Umbilical cord (tissue), 2 donors: Measurements from ENCODE around the gene EXO5. TPM values are rescaled to one million over a fixed set of nuclear protein-coding genes. Genes with fewer than 3 reads are reported as not detected.
"Not testable (repeated sequence)": the region's sequence is repeated elsewhere in the genome, so short reads cannot be mapped to it uniquely, and the experiment has no call there.

Experiments used
- DNase-seq: peaks from one replicate; pipeline ENCODE4 v3.0.0-alpha.2; 2015; ENCODE audit warnings: low spot score
- total RNA-seq: library from RNA; depleted of rRNA; stranded (reverse); fragments of >200 nt; gene quantifications from one replicate; pipeline ENCODE4 v1.2.3, GENCODE V29; 2014; ENCODE audit warnings: low replicate concordance; ENCODE audit not compliant: insufficient read depth

Gene EXO5
- total RNA-seq = 5.3 TPM

DNA sequence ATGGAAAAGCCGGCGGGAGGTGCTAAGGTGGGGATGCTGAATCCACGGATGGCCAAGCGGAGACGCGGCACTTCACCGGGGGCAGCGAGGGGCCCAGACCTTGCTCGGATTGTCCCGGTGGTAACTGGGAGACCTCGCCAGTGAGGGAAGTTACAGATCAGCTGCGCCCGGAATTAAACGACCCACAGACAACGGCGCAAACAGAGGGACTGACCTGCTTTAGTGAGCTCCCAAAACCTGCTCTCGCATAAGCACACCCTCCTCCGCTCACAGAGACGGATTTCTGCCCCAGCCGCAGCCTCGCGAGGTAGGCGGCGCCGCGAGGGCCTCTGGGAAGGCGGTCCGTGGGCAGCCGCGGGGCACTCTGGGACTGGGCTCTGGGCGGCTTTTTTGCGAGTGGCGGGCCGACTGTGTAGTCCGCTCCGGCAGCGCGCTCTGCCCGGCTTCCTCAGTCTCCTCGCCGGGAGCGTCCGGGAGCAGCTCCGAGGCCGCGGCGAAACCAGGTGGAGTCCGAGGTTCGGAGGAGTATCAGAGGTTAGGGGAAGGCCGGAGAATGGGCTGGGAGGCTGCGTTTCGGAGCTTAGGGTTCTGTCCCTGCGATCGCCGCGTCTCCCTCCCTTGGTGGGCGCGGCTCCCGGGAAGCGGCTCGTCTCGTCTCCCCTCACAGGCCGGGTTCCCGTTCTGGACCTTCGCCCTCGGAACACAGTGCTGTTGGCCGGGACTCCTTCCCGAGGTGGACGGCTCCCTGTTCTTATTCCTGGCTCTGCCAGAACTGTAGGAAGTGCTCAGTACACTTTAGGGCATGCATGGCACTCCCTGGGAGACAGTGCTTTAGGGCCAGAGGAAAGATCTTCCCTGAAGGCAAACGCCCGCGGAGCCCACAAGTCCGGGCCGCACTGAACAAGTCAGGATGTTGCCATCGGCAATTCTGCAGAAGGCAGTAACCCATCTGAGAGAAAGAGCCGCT, at the start of gene EXO5:
Gene EXO5 (plus strand): TSS at position 393 of the 967 bp plus-strand sequence. CDS start 5,778 bp downstream, outside the sequence.
- peak; percentile 88 for DNase-seq

DNA sequence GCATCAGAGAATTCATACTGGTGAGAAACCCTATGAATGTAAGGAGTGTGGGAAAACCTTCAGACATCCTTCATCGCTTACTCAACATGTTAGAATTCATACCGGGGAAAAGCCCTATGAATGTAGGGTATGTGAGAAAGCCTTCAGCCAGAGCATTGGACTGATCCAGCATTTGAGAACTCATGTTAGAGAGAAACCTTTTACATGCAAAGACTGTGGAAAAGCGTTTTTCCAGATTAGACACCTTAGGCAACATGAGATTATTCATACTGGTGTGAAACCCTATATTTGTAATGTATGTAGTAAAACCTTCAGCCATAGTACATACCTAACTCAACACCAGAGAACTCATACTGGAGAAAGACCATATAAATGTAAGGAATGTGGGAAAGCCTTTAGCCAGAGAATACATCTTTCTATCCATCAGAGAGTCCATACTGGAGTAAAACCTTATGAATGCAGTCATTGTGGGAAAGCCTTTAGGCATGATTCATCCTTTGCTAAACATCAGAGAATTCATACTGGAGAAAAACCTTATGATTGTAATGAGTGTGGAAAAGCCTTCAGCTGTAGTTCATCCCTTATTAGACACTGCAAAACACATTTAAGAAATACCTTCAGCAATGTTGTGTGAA, 45.5 kb upstream of the EXO5 start:
- no peak for DNase-seq

DNA sequence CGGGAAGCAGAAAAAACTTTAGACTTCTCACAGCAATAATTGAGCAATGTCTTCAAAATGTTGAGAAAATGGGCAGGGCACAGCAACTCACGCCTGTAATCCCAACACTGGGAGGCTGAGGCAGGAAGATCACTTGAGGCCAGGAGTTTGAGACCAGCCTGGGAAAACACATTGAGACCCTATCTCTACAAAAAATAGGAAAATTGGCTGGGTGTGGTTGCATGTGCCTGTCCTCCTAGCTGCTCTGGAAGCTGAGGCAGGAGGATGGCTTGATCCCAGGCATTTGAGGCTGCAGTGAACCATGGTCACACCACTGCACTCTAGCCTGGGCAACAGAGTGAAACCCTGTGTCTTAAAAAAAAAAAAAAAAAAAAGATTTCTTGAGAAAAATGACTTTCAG, 39.2 kb upstream of the EXO5 start:
- DNase-seq = no peak

DNA sequence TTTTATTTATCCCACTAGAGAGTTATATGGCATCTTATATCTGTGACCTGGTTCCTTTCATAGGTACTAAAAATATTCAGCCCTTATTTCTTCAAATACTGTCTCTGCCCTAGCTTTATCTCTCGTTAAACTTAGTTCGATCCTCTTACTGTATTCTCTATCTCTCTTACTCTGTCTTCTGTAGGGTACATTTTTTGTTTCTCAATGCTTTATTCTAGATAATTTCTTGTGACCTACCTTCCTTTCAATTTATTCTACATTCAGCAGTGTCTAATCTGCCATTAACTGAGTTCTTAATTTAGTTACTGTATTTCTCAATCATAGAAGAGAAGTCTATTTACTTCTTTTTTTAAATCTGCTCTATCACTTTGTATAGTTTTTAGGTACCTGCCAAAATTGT, 33.3 kb upstream of the EXO5 start:
- no peak for DNase-seq

DNA sequence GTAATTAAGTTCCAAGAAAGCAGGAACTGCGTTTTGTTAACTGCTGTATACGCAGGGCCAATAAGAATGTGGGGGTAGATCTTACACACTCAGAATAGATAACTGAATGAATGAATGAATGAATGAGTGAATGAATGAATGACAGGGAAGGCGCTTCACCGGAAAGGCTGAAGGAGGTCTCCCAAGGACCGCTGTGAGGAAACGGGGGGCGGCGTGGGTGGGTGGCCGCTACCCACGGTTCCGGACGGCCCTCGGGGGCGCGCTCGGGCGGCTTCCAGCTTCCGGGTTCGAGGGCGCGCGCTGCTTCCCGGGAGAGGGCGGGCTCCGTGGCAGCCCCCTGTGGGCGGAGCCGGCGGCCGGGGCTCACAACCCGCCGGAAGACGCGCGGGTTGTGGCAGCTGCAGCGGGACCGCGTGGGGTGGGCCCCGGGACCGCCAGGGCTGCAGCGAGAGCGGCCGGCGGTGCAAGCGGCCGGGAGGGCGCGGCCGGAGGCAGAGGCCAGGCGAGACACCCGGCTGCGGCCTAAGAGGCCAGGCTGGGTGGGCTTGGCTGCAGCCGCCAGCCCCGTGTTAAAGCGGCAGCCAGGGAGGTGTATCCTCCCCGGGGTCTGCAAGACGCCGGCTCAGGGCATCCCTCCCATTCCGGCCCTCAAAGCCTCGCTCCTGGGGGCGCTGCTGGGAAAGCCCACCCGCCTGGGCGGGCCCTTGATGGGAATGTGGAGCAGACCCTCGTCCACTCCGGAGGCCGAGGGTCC, 31.5 kb upstream of the EXO5 start, which contains the start of gene ZFP69:
Gene ZFP69 (plus strand): TSS at position 367 of the 754 bp plus-strand sequence. CDS start 2,072 bp downstream, outside the sequence.
- DNase-seq = peak; percentile 78

DNA sequence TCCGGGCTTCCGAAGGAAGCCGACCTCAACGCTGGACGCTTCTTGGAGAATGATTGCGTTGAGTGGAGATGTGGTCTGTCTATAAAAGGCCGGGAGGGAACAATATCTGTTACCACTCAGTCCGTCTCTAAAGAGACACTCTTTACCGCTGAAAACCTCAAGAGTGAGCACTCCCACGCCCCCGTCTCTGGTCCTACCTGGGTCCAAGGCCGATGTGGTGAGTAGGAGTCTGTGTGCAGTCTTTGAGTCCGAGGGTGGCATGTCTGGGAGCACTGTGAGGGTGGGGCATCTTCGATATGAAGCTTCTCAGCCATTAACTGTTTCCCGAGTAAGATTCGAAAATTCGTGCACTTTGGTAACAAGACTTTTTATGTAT, 30.9 kb upstream of the EXO5 start:
- DNase-seq = no peak

- no peak for DNase-seq
Observed at GRCh38 chr1:40478276-40478675, 30.3 kb upstream of the EXO5 start.

- no peak for DNase-seq
Observed at GRCh38 chr1:40479156-40479555, 29.4 kb upstream of the EXO5 start.

- no peak for DNase-seq
Observed at GRCh38 chr1:40495315-40495903, 13.2 kb upstream of the EXO5 start.

GRCh38 chr1:40502651-40503050, 5.9 kb upstream of the EXO5 start:
- not testable (repeated sequence) for DNase-seq

DNA sequence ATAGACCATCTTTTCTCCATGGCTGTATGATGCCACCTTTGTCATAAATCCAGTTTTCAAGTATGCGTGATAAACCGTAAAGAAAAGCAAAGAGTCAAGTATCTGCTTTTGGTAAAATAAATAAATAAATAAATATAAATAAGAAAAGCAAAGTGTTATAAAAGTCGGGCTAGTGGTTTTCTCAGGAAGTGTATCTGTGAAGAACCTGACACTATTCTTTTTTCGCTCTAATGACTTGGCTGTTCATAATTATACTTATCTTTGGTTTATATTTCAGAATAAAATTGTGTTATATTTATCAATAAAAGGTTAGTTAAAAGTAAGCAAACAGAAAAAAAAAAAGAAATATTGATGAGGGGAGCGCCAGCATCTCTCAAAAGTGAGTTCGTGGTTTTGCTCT, 594 bp upstream of the EXO5 start:
- DNase-seq = no peak

DNA sequence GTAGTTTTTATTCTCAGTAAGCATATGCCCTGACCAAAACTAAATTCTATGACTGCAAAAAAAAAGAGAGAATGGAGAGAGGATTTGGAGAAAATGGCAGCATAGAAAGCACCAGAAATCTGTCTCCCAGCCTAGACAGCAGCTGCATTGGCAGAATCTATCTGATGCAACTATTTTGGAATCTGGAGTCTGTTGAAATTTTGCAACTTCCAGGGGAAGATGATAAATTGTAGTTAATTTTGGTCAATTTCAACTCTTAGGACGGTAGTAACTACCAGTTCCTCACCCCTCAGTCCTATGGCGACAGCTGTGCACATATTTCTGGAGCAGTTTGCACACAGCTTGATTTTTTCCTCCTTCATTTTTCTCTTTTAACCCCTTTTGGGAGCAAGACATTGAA, 10.9 kb downstream of the EXO5 start:
- no peak for DNase-seq

DNA sequence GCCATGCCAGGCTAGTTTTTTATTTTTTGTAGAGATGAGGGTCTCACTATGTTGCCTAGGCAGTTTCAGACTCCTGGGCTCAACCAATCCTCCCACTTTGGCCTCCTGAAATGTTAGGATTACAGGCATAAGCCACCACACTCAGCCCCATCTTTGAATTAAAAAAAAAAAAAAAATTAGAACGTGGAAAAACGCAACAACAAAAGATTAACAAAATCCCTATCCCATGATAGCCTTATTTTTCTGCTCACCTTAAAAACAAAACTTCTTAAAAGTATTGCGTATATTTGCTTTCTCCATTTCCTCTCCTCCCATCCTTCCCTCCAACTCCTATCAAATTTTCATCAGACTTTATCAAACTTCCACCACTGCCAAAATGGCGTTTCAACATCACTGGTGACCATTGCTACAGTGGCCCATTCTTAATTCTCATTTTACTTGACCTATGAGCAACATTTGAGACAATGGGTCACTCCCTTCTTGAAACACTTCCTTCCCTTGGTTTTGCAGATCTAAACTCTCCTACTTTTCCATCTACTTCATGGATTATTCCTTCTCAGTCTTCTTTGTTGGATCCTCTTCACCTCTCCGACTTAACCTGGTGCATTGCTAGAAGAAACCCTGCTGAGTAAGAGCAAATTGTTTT, 22.3 kb downstream of the EXO5 start:
- no peak for DNase-seq

- DNase-seq = peak; percentile 98
Observed at GRCh38 chr1:40531381-40532061, 23.0 kb downstream of the EXO5 start, which contains the start of gene ZNF684. TSS of gene ZNF684 (plus strand) at chr1:40531637. CDS start at chr1:40533167, 1,530 bp downstream.

GRCh38 chr1:40532062-40532389, 23.5 kb downstream of the EXO5 start:
- no peak for DNase-seq

GRCh38 chr1:40532844-40533424, 24.4 kb downstream of the EXO5 start:
- peak; percentile 43 for DNase-seq

DNA sequence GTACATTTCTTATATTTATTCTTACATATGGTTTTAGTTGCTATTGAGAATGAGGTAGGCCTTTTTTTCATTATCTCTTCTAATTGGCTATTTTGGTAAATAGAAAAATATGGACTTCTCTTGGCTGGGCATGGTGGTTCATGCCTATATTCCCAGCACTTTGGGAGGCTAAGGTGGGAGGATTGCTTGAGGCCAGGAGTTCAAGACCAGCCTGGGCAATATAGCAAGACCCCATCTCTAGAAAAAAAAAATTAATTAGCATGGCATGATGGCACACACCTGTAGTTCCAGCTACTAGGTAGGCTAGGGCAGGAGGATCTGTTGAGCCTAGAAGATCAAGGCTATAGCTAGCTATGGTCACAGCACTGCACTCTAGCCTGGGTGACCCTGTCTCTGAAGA, 26.0 kb downstream of the EXO5 start:
- DNase-seq = no peak

- no peak for DNase-seq
Observed at GRCh38 chr1:40535732-40536131, 27.2 kb downstream of the EXO5 start.

- no peak for DNase-seq
Observed at GRCh38 chr1:40539338-40539737, 30.8 kb downstream of the EXO5 start.

DNA sequence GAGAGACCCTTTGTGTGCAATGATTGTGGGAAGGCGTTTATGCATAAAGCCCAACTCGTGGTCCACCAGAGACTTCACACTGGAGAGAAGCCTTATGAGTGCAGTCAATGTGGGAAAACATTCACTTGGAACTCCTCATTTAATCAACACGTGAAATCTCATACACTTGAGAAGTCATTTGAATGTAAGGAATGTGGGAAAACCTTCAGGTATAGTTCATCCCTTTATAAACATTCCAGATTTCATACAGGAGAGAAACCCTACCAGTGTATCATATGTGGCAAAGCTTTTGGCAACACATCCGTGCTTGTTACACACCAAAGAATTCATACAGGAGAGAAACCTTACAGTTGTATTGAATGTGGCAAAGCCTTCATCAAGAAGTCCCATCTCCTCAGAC, 38.4 kb downstream of the EXO5 start:
- no peak for DNase-seq
